Measurements from ENCODE around the gene SRXN1.
A peak's percentile ranks its signal among the peaks of the same experiment; 100 is the strongest.
"Not testable (repeated sequence)": the region's sequence is repeated elsewhere in the genome, so short reads cannot be mapped to it uniquely, and the experiment has no call there.

Gene SRXN1

DNA sequence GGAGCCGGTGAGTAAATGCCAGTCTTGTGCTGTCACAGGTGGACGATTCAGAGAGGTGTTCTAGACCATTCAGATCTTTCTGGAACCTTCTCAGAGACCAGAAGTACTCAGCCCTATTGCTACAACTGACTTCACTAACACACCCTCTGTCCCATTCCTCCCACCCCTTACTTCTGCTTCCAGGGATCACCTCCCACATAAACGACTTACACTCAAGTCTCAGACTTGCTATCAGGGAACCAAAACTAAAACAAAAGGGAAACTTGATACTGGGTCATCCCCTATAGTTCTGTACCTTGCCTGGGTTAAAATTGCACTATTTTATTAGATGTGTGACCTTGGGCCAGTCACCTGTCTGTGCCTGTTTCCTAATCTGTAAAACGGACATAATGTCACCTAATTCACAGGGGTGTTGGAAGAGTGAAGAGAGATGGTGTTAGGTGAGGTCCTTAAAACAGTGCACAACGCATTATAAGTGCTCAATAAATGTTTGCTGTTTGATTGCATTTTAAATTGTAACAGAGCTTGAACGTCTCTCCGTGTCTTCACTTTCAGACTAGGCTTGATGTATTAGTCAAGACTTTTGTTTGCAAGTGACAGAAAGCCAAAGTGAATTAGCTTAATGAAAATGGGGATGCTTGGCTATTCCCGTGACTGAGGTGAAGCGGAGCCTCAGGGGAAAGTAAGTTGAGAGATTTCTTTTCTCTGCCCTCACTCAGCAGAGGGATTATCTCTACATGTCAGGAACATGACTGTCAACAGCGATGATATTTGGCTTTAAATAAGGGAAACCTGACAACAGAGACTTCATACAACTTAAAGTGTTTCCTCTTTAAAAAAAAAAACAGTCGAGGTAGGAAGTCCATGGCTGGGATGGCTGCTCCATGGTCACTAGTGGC is 3.0 kb upstream of the SRXN1 start:
- DNase-seq (ENCODE audit: low read depth in 2 of 2), result no peak

DNA sequence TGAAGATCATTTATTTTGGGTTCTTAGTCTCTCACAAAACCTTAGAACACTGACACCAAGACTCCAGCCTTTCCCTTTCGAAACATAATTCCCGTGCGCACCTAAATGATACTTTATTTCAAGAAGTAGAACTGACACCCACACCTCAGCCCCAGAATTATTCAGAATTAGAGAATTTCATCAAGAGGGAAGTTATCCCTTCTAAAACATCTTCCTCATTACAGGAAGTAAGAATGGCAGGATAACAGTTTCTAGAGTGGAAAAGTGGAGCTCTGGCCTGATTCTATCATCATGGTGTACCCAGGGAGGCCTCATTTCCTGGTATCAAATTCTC is 1.4 kb upstream of the SRXN1 start:
- DNase-seq (ENCODE audit: low read depth in 2 of 2), result no peak

DNA sequence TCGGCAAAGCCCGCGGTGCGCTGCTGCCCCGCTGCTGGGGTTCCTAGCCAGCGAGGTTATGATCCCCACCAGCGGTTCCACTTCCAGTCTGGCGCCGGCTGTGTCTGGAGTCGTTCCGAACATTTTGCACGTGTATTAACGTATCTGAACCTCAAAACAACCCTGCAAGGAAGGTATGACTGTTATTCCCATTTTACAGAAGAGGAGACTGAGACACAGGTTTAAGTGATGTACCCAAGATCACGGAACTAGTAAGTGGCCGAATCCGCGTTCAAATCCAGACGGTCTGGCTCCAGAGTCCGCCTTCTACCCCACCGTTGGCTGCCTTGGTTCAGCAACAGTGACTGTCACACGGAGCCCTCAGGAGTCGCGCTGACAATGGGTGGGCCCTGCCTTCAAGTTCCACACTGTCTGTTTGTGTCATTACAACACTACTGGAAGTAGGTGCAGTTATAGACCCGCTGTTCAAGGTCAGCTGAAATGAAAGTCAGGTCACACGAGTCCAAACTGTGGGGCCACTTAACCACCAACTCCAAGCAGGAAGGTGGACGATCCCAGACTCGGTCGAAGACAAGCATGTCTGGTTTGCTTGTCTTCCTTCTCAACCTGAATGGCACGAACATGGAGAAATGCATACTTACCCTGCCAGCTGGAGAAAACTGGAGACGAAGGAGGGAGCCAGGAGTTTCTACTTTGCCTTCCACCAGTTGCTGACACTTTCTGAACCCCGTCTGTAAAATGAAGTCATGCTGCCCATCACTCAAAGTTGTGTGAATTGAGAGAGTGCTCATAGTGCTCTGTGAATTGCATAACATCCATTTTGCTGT is 803 bp upstream of the SRXN1 start:
- DNase-seq (ENCODE audit: low read depth in 2 of 2), result no peak

DNA sequence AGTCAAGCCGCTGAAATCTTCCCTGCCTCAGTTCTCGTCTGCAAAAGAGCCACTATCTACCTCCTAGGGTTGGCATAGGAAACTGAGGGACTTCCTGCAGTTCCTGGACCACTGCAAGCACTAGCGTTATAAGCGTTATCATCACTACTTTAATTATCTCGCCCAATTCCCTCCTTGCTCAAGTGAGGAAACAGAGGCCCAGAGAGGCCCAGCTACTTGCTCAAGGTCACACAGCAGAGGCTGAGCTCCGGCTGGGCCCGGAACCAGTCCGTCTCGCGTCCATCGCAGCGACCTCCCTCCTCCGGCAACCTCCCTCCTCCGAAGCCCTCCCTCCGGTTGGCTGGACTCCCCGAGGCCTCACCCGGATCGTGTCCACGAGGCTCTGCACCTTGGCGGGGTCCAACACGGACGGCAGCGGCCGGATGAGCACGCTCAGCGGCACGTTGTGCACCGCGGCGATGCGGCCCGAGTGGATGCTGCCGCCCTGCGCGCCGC is 338 bp downstream of the SRXN1 start:
- DNase-seq (ENCODE audit: low read depth in 2 of 2), result no peak

DNA sequence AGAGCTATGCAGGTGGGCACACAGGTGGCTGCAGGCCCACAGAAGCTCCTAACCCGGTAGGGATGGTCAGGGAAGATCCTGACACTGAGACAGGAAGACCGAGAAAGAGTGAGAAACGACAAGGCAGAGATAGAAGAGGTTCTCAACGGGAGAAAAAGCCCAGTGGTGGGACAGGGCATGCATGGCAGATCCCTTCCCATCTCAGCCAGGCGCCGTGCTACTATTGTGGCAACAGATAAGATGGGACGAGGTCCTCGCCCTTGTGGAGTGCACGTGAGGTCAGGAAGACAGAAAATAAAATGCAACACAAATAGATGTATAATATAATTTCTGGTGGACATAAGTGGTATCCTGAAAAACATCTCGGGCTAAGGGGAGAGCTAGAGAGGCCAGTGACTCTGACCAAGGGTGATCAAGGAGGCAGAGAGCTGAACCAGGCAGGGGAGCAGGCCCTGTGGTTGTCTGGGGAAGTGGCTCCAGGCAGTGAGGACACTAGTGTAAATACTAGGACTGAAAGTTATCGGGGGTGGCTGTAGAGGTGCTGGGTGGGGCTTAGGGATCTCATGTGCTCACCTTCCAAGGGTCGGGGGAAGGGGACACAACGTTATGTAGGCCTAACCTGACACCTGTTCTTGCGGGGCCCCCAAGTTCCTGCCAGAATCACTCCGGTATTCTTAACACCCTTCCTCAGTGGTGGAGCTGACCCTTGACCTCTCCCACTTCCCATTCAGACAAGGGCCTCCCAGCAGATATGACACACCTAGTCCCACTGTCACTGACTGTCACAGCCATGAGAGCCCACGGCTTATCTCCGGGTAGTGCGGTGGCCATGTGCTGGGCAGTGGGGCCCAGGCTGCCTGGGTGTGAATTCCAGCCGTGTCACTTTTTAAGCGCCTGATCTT is 1.0 kb downstream of the SRXN1 start:
- DNase-seq (ENCODE audit: low read depth in 2 of 2), result no peak

DNA sequence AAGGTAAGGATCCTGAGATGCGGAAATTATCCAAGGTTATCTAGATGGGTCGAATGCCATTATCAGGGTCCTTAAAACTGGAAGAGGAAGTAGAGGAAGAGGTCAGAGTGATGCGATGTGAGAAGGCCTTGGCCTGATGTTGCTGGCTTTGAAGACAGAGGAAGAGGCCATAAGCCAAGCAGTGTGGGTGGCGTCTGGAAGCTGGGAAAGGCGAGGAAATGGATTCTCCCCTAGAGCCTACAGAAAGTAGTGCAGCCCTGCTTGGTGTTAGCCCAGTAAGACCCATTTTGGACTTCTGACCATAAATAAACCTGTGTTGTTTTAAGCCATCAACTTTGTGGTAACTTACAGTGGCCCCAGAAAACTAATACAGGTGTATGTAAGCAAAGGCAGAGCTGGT is 2.0 kb downstream of the SRXN1 start:
- no peak for DNase-seq (ENCODE audit: low read depth in 2 of 2)

DNA sequence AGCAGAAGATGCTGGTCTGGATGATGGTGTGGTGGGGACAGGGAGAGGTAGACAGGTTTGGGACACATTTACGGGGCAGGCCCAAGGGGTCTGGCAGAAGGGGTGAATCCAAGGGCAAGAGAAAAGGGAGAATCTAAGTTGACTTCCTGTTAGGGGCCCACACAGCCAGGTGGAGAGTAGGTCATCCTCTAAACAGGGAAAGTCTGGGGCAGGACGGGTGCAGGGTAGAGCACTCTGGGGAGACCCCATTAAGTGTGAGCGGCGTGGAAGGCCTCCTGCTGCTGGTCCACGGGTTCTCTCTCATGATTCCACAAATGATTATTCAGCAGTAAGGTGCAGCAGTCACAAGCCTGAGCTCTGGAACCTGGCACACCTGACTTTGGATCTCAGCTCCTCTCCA is 2.7 kb downstream of the SRXN1 start:
- no peak for DNase-seq (ENCODE audit: low read depth in 2 of 2)

DNA sequence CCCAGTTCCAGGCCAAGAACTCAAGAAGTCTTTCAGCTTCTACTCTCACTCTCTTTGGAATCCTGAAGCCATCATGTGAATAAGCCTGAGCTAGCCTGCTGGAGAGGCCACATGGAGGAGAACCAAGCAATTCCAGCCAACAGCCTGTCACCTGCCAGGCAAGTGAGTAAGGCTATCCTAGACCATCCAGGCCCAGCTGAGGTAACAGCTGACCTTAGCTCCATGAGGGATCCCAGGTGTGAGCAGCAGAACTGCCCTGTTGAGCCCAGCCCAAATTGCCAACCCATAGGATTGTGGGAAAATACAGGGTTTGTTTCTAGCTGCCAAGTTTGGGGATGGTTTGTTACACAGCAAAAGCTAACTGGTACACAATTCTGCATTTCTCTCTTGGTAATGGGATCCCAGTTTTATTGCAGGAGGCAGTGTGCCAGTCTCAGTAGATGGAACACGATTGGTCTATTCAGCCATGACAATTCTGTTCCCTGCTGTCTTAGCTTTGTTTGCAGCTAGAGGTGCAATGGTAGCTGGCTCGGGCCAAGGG is 5.5 kb downstream of the SRXN1 start:
- DNase-seq (ENCODE audit: low read depth in 2 of 2), result no peak

DNA sequence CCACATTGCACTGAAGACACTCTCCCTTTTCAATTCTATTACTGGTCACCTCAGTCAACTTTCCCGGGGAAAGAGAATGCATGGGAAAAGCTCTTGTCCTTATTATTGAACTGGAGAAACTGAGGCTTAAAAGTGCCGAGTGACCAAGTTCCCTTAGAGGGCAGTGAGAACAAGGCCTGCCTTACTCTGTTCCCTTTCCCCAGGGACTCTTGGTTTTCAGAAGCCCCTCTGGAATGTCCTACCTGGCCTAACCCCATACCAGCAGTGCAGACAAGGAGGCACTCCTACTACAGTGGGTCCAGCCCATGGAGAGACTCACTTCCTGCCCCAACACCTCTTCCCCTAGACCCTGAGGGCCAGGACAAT is 6.1 kb downstream of the SRXN1 start:
- no peak for DNase-seq (ENCODE audit: low read depth in 2 of 2)

DNA sequence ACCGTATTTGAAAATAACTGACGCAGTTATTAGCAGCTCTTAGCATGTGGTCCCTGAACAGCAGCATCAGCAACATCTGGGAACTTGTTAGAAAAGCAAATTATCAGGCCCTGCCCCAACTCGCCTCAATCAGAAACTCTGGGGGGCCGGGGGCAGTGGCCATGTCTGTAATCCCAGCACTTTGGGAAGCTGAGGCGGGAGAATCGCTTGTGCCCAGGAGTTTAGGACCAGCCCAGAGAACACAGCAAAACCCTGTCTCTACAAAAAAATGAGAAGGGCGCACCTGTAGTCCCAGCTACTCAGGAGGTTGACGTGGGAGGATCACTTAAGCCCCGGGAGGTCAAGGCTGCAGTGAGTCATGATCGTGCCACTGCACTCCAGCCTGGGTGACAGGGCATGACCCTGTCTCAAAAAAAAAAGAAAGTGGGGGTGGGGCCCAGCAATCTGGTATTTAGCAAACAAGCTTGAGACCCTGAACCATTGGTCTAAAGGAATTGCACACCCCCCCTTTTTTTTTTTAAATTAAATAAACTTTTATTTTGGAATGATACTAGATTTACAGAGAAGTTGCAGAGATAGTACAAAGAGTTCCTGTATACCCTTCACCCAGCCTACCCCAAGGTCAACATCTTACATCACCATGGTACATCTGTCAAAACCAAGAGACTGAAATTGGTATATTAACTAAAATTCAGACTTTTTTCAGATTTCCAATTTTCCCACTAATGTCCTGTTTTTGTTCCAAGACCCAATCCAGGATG is 6.7 kb downstream of the SRXN1 start:
- no peak for DNase-seq (ENCODE audit: low read depth in 2 of 2)

DNA sequence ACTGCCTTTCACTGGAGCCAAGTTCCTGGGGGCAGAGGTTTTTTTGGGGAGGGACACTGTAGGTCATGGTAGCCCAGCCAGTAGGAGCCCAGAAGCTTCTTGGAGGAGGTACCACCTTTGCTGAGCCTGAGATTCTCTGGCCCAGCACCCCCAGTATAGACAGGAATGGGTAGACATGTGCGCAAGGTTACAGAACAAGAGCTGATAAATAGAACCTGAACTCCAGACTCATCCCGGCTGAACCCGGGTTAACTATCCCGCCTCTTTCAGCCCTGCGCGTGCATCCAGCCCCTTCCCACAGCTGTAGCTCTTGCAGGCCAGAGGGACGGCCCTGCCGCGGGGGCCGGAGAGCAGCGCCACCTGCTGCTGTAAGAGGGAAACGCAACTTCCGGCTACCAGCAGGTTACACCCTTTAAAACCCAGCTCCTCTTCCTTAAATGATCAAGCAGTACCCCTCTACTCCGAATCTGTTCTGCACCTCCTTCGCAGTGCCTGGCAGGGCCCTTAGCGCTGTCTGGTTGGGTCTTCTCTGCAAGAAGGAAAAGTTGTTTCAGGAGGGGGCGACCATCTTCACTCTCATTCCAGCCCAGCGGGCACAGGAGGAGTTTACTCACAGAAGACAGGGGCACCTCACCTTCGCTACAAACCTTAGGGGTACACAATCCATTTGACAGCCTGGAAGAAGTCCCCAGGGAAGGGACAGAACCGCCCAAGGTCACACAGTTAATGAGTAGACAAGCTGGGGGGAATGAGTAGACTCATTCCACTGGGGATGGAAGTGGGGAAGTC is 7.5 kb downstream of the SRXN1 start:
- DNase-seq (ENCODE audit: low read depth in 2 of 2), result peak; percentile 19 to 46

DNA sequence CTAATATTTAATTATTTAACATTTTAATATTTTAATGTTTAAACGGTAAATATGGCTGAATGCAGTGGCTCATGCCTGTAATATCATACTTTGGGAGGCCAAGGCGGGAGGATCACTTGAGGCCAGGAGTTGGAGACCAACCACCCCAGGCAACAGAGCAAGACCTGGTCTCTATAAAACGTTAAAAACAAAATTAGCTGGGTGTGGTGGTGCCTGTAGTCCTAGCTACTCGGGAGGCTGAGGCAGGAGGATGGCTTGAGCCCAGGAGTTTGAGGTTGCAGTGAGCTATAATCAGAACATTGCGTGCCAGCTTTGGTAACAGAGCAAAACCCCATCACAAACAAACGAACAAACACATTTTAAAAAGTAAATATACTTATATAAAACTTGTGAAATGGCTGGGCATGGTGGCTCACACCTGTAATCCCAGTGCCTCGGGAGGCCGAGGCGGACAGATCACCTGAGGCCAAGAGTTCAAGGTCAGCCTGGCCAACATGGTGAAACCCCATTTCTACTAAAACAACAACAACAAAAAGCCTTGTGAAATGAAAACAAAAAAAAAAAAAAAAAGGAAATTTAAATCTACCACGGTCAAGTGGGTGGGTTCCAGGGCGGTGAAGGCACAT is 8.2 kb downstream of the SRXN1 start:
- no peak for DNase-seq (ENCODE audit: low read depth in 2 of 2)

DNA sequence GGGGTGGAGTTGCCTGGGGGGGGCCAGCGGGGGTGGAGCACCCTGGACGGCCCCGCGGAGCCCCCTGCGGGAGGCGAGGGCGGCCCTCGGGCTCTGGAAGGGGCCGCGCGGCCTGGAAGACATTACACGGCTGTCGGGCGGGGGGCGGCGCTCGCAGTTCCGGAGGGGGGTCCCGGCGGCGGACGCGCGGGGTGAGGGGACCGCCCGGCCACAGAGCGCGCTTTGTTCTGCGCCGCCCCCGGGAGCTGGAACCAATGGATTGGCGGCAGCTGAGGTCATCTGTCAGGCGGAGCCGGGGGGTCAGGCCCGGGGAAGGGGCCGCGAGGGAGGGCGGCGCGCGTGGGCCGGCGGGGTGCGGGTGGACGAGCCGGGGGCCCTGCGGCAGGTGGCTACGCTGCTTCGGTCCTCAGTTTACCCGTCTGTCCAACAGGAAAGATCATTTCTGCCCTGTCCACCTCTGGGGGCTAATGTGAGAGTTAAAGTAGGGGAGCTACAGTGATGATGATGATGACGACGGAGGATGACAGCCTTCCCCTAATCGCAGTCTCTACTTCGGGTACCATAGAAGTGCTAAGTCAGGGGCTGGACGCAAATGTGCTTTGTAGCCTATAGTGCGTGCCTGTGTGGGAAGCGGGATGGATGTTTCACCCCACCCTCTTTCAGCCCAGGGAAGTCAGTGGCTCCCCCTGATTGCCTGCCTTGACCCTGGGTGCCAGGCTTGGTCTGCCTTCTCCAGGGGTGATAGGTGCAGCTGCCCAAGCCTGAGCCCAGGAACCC is 10.4 kb downstream of the SRXN1 start:
- no peak for DNase-seq (ENCODE audit: low read depth in 2 of 2)

DNA sequence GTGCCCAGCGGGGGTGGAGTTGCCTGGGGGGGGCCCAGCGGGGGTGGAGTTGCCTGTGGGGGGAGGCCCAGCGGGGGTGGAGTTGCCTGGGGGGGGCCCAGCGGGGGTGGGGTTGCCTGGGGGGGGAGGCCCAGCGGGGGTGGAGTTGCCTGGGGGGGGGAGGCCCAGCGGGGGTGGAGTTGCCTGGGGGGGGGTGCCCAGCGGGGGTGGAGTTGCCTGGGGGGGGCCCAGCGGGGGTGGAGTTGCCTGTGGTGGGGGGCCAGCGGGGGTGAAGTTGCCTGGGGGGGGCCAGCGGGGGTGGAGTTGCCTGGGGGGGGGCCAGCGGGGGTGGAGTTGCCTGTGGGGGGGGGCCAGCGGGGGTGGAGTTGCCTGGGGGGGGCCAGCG is 11.0 kb downstream of the SRXN1 start:
- DNase-seq (ENCODE audit: low read depth in 2 of 2), result not testable (repeated sequence)

DNA sequence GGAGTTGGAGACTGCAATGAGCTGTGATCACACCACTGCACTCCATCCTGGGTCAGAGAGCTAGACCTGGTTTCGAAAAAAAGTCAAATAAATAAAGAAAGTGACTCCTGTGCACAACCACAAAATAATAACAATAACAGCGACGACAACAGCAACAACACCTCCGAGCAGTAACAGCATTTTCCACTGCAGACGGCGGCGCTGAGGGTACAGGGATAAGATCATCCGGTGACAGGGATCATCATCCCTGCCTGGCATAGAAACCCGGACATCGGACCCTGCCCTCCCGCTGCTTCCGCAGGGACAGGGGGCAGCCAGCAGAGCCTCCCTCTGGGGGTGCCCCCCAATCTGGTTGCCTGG is 11.5 kb downstream of the SRXN1 start:
- DNase-seq (ENCODE audit: low read depth in 2 of 2), result no peak

DNA sequence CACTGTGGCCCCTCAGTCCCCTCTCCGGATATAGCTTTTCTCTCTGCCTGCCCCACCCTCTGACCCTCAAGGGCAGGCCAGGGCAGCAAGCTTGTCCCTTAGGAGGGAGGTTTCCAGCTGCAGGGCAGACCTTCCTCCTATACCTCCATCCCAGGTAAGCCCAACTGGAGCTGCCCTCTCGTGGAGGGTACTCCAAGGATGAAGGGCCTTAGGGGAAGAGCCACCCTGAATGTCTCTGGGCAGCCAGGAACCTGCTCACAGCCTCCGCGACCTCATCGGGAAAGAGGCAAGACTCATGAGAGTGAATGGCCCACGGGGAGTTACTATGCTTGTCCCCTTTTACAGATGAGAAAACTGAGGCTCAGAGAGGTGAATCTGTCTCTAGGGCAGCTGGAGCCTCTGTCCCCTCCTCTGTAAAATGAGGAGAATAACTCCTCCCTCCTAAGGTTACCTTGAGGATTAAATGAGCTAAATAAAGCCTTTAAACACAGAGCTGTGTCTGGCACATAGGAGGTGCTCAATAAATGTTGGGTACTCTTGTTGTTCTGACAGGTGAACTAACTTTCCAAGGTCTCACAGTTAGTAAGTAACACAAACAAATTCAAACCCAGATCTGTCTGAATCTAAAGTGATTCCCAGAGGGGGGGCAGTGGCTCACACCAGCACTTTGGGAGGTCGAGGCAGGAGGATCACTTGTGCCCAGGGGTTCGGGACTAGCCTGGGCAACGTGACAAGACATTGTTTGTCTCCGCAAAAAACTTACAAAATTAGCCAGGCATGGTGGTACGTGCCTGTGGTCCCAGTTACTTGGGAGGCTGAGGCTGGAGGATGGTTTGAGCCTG is 12.1 kb downstream of the SRXN1 start:
- DNase-seq (ENCODE audit: low read depth in 2 of 2), result no peak

DNA sequence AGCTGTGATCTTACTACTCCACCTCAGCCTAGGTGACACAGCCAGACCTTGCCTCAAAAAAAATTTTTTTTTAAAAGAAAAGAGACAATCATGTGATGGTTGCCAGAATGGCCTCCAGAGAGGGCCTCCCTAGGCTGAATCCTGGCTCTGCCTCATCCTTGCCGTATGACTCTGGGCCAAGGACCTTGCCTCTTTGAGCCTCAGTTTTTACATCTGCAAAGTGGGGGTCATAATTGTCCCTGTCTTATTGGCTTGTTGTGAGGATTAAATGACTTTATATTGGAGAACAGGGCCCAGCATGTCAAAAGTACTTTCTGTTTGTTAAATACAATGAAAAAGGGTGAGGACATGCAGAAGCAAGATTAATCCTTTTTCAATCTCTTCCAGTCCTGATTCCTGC is 14.4 kb downstream of the SRXN1 start:
- DNase-seq (ENCODE audit: low read depth in 2 of 2), result no peak

DNA sequence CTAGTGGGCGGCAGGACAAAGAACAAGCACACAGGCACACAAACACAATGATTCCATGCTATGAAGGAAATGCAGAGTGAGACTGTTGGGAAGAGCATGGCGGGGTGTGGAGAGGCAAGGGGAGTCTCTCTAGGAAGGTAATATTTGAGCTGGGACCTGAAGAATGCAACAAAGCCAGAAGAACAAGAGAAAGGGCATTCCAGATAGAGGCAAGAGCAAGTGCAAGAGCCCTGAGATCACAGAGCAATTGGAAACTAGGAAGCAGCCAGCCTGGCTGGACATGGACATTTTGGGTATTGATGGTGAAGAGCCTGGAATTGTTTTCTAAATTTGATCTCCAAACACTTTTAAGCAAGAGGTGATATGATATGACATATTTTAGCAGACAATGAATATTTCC is 15.4 kb downstream of the SRXN1 start:
- no peak for DNase-seq (ENCODE audit: low read depth in 2 of 2)
